Caco-2 (cell line): Measurements from ENCODE around the gene STXBP3. TPM values are rescaled to one million over a fixed set of nuclear protein-coding genes. Genes with fewer than 3 reads are reported as not detected.
"Not testable (repeated sequence)": the region's sequence is repeated elsewhere in the genome, so short reads cannot be mapped to it uniquely, and the experiment has no call there.

Experiments
- BruUV-seq: library from RNA; stranded (reverse); fragments of 400-500 nt; replicated peaks from 2 replicates; lab custom pipeline; 2021; lab: Mats Ljungman, UMichigan
- CTCF ChIA-PET: fragments of 300-600 bp; sonication (Branson Sonifier 250); formaldehyde crosslinking; loops from one replicate; lab custom pipeline; 2022; ENCODE audit warnings: antibody characterized with exemption; lab: Charles Lee
- POLR2A ChIA-PET: fragments of 300-600 bp; sonication (Branson Sonifier 250); formaldehyde crosslinking; loops from one replicate; lab custom pipeline; 2022; ENCODE audit warnings: antibody characterized with exemption; lab: Charles Lee
- DNase-seq, 2 experiments: peaks; one replicate each; pipeline versions ENCODE4 v3.0.0 to v3.0.0-alpha.2; 2020 to 2022
- H3K27me3 ChIP-seq: replicated peaks from 2 replicates; pipeline ENCODE4 v1.6.0; 2011; ENCODE audit warnings: low read length; ENCODE audit not compliant: control insufficient read depth, insufficient read depth
- H3K36me3 ChIP-seq: 2 replicates; pipeline ENCODE4 v1.5.1; 2011; ENCODE audit warnings: low read length; ENCODE audit not compliant: control insufficient read depth, insufficient read depth
- H3K4me1 ChIP-seq: fragments of 250-450 bp; sonication (Bioruptor Pico); 2 replicates; pipeline ENCODE4 v1.5.1; 2020; ENCODE audit warnings: mild to moderate bottlenecking
- H3K4me3 ChIP-seq: 2 replicates; pipeline ENCODE4 v1.5.1; 2011; ENCODE audit warnings: low read depth, mild to moderate bottlenecking, control low read depth, low read length
- H3K9me3 ChIP-seq: fragments of 250-450 bp; sonication (Bioruptor Pico); 2 replicates; pipeline ENCODE4 v1.5.1; 2020; ENCODE audit warnings: mild to moderate bottlenecking, moderate library complexity
- H3K27ac Mint-ChIP-seq: one replicate; pipeline ENCODE4 v1.8.0; 2022; ENCODE audit warnings: mixed read lengths; ENCODE audit not compliant: unreplicated experiment
- H3K27me3 Mint-ChIP-seq: one replicate; pipeline ENCODE4 v1.8.0; 2022; ENCODE audit warnings: mixed read lengths; ENCODE audit not compliant: insufficient read depth, unreplicated experiment
- H3K36me3 Mint-ChIP-seq: one replicate; pipeline ENCODE4 v1.8.0; 2022; ENCODE audit warnings: mild to moderate bottlenecking, mixed read lengths; ENCODE audit not compliant: insufficient read depth, unreplicated experiment
- H3K4me1 Mint-ChIP-seq: one replicate; pipeline ENCODE4 v1.8.0; 2022; ENCODE audit warnings: low read depth, mixed read lengths; ENCODE audit not compliant: unreplicated experiment
- H3K4me3 Mint-ChIP-seq: one replicate; pipeline ENCODE4 v1.8.0; 2022; ENCODE audit warnings: mild to moderate bottlenecking, moderate library complexity, mixed read lengths; ENCODE audit not compliant: unreplicated experiment
- H3K9me3 Mint-ChIP-seq: one replicate; pipeline ENCODE4 v1.8.0; 2022; ENCODE audit warnings: mixed read lengths; ENCODE audit not compliant: unreplicated experiment
- CTCF ChIP-seq, 2 experiments: fragments of 200-600 bp in 1 of 2; IDR thresholded peaks; 1 replicate in 1 of 2; 2 replicates in 1 of 2; pipeline versions ENCODE4 v1.5.1 to v1.8.0; 2011 to 2022; ENCODE audit warnings: antibody characterized with exemption in 1 of 2, control low read depth in 1 of 2, inconsistent platforms in 1 of 2, low read depth in 1 of 2, low read length in 1 of 2, mild to moderate bottlenecking in 1 of 2, moderate library complexity in 1 of 2; ENCODE audit not compliant: insufficient read depth in 1 of 2, severe bottlenecking in 1 of 2, unreplicated experiment in 1 of 2
- intact Hi-C: fragments of 100-400 bp; cut with micrococcal nuclease; formaldehyde crosslinking; loops from one replicate; pipeline ENCODE4 v1.10.0; 2022; ENCODE audit not compliant: unreplicated experiment
- total RNA-seq: library from RNA; stranded (reverse); gene quantifications from 2 replicates; pipeline ENCODE4 v1.2.3, GENCODE V29; 2022

The STXBP3 gene
- total RNA-seq, 1 experiment from 2014 or later: 34.3 TPM

GRCh38 chr1:108701176-108701849 is 45.2 kb upstream of the STXBP3 start:
- ChIA-PET CTCF (no interaction called here), POLR2A (no interaction called here)
- no peaks in the 10 kb centered on the region for H3K9me3 Mint-ChIP-seq
- no peaks in the 10 kb centered on the region for H3K27me3 Mint-ChIP-seq
- TF ChIP-seq CTCF (IDR thresholded peaks at IDR 0.05; ENCODE audit: insufficient read depth in 1 of 2, low read depth in 1 of 2, low read length in 1 of 2, severe bottlenecking in 1 of 2, unreplicated experiment in 1 of 2): no peak
- no peak overlapping the region for H3K4me3 ChIP-seq
- H3K9me3 ChIP-seq: no peaks in the 10 kb centered on the region
- DNase-seq: no peak
- H3K4me3 Mint-ChIP-seq: no peak overlapping the region
- intact Hi-C loops: no loop called here
- peaks cover 44% of the 10 kb centered on the region for H3K36me3 Mint-ChIP-seq
- no peaks in the 10 kb centered on the region; the same call in 1 of the 2 replicates for H3K36me3 ChIP-seq
- H3K4me1 ChIP-seq: no peaks in the 10 kb centered on the region; the same call in 1 of the 2 replicates
- H3K27ac Mint-ChIP-seq: no peak overlapping the region
- H3K4me1 Mint-ChIP-seq: peaks cover 6% of the 10 kb centered on the region
- BruUV-seq: no TSS peak
- H3K27me3 ChIP-seq: no peaks in the 10 kb centered on the region

GRCh38 chr1:108702109-108702508 is 44.4 kb upstream of the STXBP3 start:
- CTCF ChIA-PET, H3K4me1 ChIP-seq, POLR2A ChIA-PET, H3K9me3 ChIP-seq, H3K27me3 ChIP-seq, H3K4me1 Mint-ChIP-seq, H3K27ac Mint-ChIP-seq, BruUV-seq, DNase-seq, H3K27me3 Mint-ChIP-seq, H3K4me3 ChIP-seq, H3K36me3 ChIP-seq, H3K4me3 Mint-ChIP-seq, H3K9me3 Mint-ChIP-seq: not testable (repeated sequence)
- intact Hi-C loops: loop anchor here (2.0 kb wide), 1 partner anchor 45 kb away; the partner anchor contains the start of gene STXBP3
- H3K36me3 Mint-ChIP-seq: peaks cover 41% of the 10 kb centered on the region

- H3K4me1 Mint-ChIP-seq: peaks cover 6% of the 10 kb centered on the region
- no peak for DNase-seq
- TF ChIP-seq CTCF (IDR thresholded peaks at IDR 0.05; ENCODE audit: insufficient read depth in 1 of 2, low read depth in 1 of 2, low read length in 1 of 2, severe bottlenecking in 1 of 2, unreplicated experiment in 1 of 2): no peak
- intact Hi-C loops: loop anchor here (2.0 kb wide), 1 partner anchor 43 kb away; the partner anchor contains the start of gene STXBP3
- ChIA-PET POLR2A (no interaction called here), CTCF (interaction anchor here (0.6 kb wide), 1 partner anchor 134 kb away, joined by 3 read pairs; no protein-coding TSS in a partner anchor)
- Histone ChIP-seq H3K36me3 (no peaks in the 10 kb centered on the region; the same call in 1 of the 2 replicates), H3K4me1 (no peaks in the 10 kb centered on the region; the same call in 1 of the 2 replicates), H3K27me3 (no peaks in the 10 kb centered on the region), H3K4me3 (no peak overlapping the region), H3K9me3 (no peaks in the 10 kb centered on the region)
- BruUV-seq: no TSS peak
- no peak overlapping the region for H3K27ac Mint-ChIP-seq
- peaks cover 28% of the 10 kb centered on the region for H3K36me3 Mint-ChIP-seq
- H3K4me3 Mint-ChIP-seq: no peak overlapping the region
- H3K27me3 Mint-ChIP-seq: no peaks in the 10 kb centered on the region
- no peaks in the 10 kb centered on the region for H3K9me3 Mint-ChIP-seq
Observed at GRCh38 chr1:108703939-108704338, 42.5 kb upstream of the STXBP3 start.
